Ovary (tissue), 9 donors: ENCODE data around the gene UIMC1. TPM values are rescaled to one million over a fixed set of nuclear protein-coding genes. Genes with fewer than 3 reads are reported as not detected.

ENCODE experiments used
- DNase-seq, 5 donors: peaks; one replicate each; pipeline ENCODE4 v3.0.0-alpha.2; 2019 to 2020
- H3K27ac ChIP-seq, 2 donors: fragments of 200-600 bp; one replicate each; pipeline versions ENCODE4 v1.5.1 to v1.8.0; 2019 to 2022
- H3K27me3 ChIP-seq: fragments of 200-600 bp; one replicate; pipeline ENCODE4 v1.8.0; 2022
- H3K36me3 ChIP-seq: fragments of 200-600 bp; sonication (generic); one replicate; pipeline ENCODE4 v1.5.1; 2019
- H3K4me1 ChIP-seq: one replicate; pipeline ENCODE4 v1.8.1; 2013; ENCODE audit warnings: mild to moderate bottlenecking, moderate library complexity; ENCODE audit not compliant: insufficient read depth
- H3K4me3 ChIP-seq: fragments of 200-600 bp; sonication (generic); one replicate; pipeline ENCODE4 v1.5.1; 2017
- H3K9me3 ChIP-seq, 2 donors: fragments of 200-600 bp in 1 of 2; sonication (generic) in 1 of 2; one replicate each; pipeline versions ENCODE4 v1.5.1 to v1.8.1; 2013 to 2019; ENCODE audit warnings: mild to moderate bottlenecking in 1 of 2, moderate library complexity in 1 of 2
- CTCF ChIP-seq, 3 donors: fragments of 450-650 bp in 2 of 3; fragments of 200-600 bp in 1 of 3; IDR thresholded peaks; one replicate each; pipeline versions ENCODE4 v1.5.1 to v1.8.0; 2016 to 2022; ENCODE audit warnings: antibody characterized with exemption in 3 of 3, mild to moderate bottlenecking in 1 of 3
- EP300 ChIP-seq: sonication (generic); formaldehyde crosslinking; IDR thresholded peaks from one replicate; pipeline ENCODE4 v1.6.1; 2017; ENCODE audit warnings: antibody characterized with exemption
- POLR2A ChIP-seq: fragments of 450-650 bp; IDR thresholded peaks from one replicate; pipeline ENCODE4 v1.6.1; 2017; ENCODE audit warnings: antibody characterized with exemption, mild to moderate bottlenecking, moderate library complexity
- WGBS, 3 donors: extraction: QIAGEN DNeasy Blood & Tissue Kit in 1 of 3; methylation state at CpG; one replicate each; pipeline versions ENCODE4 v1.1.5 to v1.1.7; 2013 to 2017; 5-methylcytosine and 5-hydroxymethylcytosine counted together
- intact Hi-C, 4 donors: fragments of 100-400 bp; cut with DNase I; formaldehyde crosslinking; loops; one replicate each; pipeline versions ENCODE4 v1.11.0 to v1.15.1; 2022 to 2023
- polyA plus RNA-seq, 2 donors: library from polyadenylated mRNA; stranded (reverse); fragments of 200-250 nt in 1 of 2; fragments of 350-450 nt in 1 of 2; fragmentation: Illumina TruSeq in 1 of 2; extraction: RNeasy Lipid Tissue Mini Kit (QIAGEN cat#74804) in 1 of 2; gene quantifications; one replicate each; pipeline ENCODE4 v1.2.3, GENCODE V29; 2013 to 2014
- total RNA-seq, 7 donors: library from RNA; depleted of rRNA in 2 of 7; stranded (reverse); fragments of >200 nt in 2 of 7; fragmentation: NEBNext Ultra II Directional in 3 of 7; extraction: Animal tissue kit (Norgen Biotek cat#: 25700) in 3 of 7; gene quantifications; one replicate each; pipeline versions ENCODE4 v1.1.0 to v1.2.4, GENCODE V29; 2016 to 2023
- donor health status: DM: no; HTN: no; CAD: no; lungs with moderate emphysema.
- donor health status: DM: no; HTN: no; CAD: no.
- donor health status: Bipolar disorder and iron deficiency.
- donor health status: DM: yes; HTN: yes; CAD: no.
- donor health status: DM: no; HTN: no; CAD: no.
- donor health status: DM: yes; HTN: yes; CAD: no.

Gene UIMC1
- total and polyA plus RNA-seq, 9 donors = 34.9 to 80.2 (median 49.5) TPM

GRCh38 chr5:176860381-176860780 lies 146.2 kb downstream of the UIMC1 start:
- no peaks in the 10 kb centered on the region for H3K4me1 ChIP-seq
- no peak overlapping the region for H3K4me3 ChIP-seq
- no peak for DNase-seq
- no peak overlapping the region for H3K27ac ChIP-seq
- H3K27me3 ChIP-seq = no peaks in the 10 kb centered on the region
- TF ChIP-seq EP300 = no peak
- TF ChIP-seq CTCF (IDR thresholded peaks at IDR 0.05) = no peak
- TF ChIP-seq POLR2A = no peak
- H3K9me3 ChIP-seq = no peaks in the 10 kb centered on the region
- no peaks in the 10 kb centered on the region for H3K36me3 ChIP-seq
- intact Hi-C loops = no loop called here
- WGBS, 3 donors = 69 to 75% (median 73%) methylated on average over 11 of the region's 11 CpGs

- H3K36me3 ChIP-seq = no peaks in the 10 kb centered on the region
- intact Hi-C loops = no loop called here
- H3K27me3 ChIP-seq = no peaks in the 10 kb centered on the region
- H3K9me3 ChIP-seq = no peaks in the 10 kb centered on the region
- no peak for DNase-seq
- H3K4me1 ChIP-seq = no peaks in the 10 kb centered on the region
- H3K27ac ChIP-seq = no peak overlapping the region
- H3K4me3 ChIP-seq = no peak overlapping the region
- WGBS, 3 donors = 52 to 68% (median 65%) methylated on average over 8 to 10 of the region's 10 CpGs
- TF ChIP-seq CTCF (IDR thresholded peaks at IDR 0.05) = no peak
- no peak for TF ChIP-seq POLR2A
- TF ChIP-seq EP300 = no peak
Measured at GRCh38 chr5:176859916-176860315, 146.7 kb downstream of the UIMC1 start.

- no peaks in the 10 kb centered on the region for H3K4me1 ChIP-seq
- no peak for DNase-seq
- no peaks in the 10 kb centered on the region for H3K9me3 ChIP-seq
- intact Hi-C loops = no loop called here
- H3K27me3 ChIP-seq = no peaks in the 10 kb centered on the region
- WGBS, 3 donors = 78 to 84% (median 83%) methylated on average over 11 of the region's 11 CpGs
- no peak overlapping the region for H3K27ac ChIP-seq
- H3K36me3 ChIP-seq = no peaks in the 10 kb centered on the region
- no peak for TF ChIP-seq EP300
- no peak for TF ChIP-seq CTCF (IDR thresholded peaks at IDR 0.05)
- TF ChIP-seq POLR2A = no peak
- no peak overlapping the region for H3K4me3 ChIP-seq
Measured at GRCh38 chr5:176857894-176858273, 148.7 kb downstream of the UIMC1 start.

- Histone ChIP-seq H3K9me3 (no peaks in the 10 kb centered on the region), H3K27me3 (no peaks in the 10 kb centered on the region), H3K36me3 (no peaks in the 10 kb centered on the region), H3K27ac (no peak overlapping the region), H3K4me3 (no peak overlapping the region), H3K4me1 (no peaks in the 10 kb centered on the region)
- TF ChIP-seq CTCF (IDR thresholded peaks at IDR 0.05) = no peak
- DNase-seq = no peak
- WGBS, 3 donors = 61 to 68% (median 66%) methylated on average over 19 of the region's 19 CpGs
- intact Hi-C loops = no loop called here
Measured at GRCh38 chr5:176857216-176857893, 149.2 kb downstream of the UIMC1 start.
